Measurements from ENCODE around the gene RNF150. TPM values are rescaled to one million over a fixed set of nuclear protein-coding genes. Genes with fewer than 3 reads are reported as not detected.

RNF150 gene
- total and polyA plus RNA-seq, 2 of the 8 experiments (the other 6 are each of a cell fraction or from before 2014, with no cell fraction given) = 3.4 to 4.8 TPM

DNA sequence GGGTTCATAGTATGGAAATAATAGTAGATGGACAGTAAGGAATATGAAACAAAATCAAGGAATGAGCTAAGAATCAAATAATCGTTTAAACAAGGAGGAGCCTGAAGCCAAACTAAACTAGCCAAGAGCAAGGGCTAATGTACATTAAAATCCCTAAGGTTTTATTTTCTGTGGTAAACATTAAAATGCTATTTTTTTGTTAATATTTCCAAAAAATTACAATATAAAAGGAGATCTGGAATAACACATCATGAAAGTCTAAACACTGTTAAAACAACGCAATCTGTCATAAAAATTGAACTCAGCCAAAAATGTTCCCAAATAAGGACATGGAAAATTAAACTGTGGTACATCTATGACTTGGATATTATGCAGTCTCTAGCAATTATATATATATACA, 188.2 kb downstream of the RNF150 start:
- H4K91ac ChIP-seq (replicated peaks; ENCODE audit: insufficient read length, low read length) = no peak overlapping the region
- ChIA-PET CTCF (ENCODE audit: partially characterized antibody) (no interaction called here), POLR2A (ENCODE audit: partially characterized antibody) (no interaction called here)
- no peaks in the 10 kb centered on the region for H3K79me2 ChIP-seq (ENCODE audit: control insufficient read depth in 1 of 2, insufficient read depth in 2 of 2, low read length in 2 of 2)
- no peak overlapping the region for H2BK5ac ChIP-seq (ENCODE audit: low read depth, low read length)
- H2BK120ac ChIP-seq (replicated peaks; ENCODE audit: low read depth, low read length) = no peak overlapping the region
- H3K9ac ChIP-seq (replicated peaks in 1 of 4; ENCODE audit: extremely low read depth in 1 of 4, low read depth in 3 of 4, low read length in 3 of 4) = no peak overlapping the region
- no peak for DNase-seq (ENCODE audit: low read depth in 1 of 2, low spot score in 2 of 2)
- H4K20me1 ChIP-seq (replicated peaks in 1 of 2; ENCODE audit: control insufficient read depth in 1 of 2, insufficient read depth in 2 of 2, low read length in 2 of 2) = peaks cover 0 to 2% of the 10 kb centered on the region in 2 experiments
- H3K79me1 ChIP-seq (ENCODE audit: low read depth, low read length) = no peaks in the 10 kb centered on the region
- FAIRE-seq = no peak
- H3K23ac ChIP-seq (ENCODE audit: insufficient read length) = no peak overlapping the region
- H3K4me3 ChIP-seq (ENCODE audit: extremely low read depth in 1 of 4, insufficient read depth in 2 of 4, low read depth in 3 of 4, low read length in 4 of 4) = no peak overlapping the region
- H4K8ac ChIP-seq (ENCODE audit: extremely low read depth, insufficient read depth, low read length) = no peak overlapping the region
- H3K4me2 ChIP-seq (ENCODE audit: insufficient read depth in 1 of 2, low read depth in 2 of 2, low read length in 2 of 2) = no peak overlapping the region
- H3K18ac ChIP-seq (ENCODE audit: extremely low read depth, low read length) = no peak overlapping the region
- H3K9me3 ChIP-seq (ENCODE audit: insufficient read depth in 2 of 2, low read depth in 1 of 2, low read length in 1 of 2) = no peaks in the 10 kb centered on the region
- H3K14ac ChIP-seq (ENCODE audit: insufficient read length) = no peak overlapping the region
- H2BK15ac ChIP-seq (ENCODE audit: low read length) = no peak overlapping the region
- TF ChIP-seq SUZ12 (IDR thresholded peaks at IDR 0.05; ENCODE audit: low read length) (no peak), BCL11A (IDR thresholded peaks at IDR 0.05; ENCODE audit: low read depth in 2 of 2, low read length in 2 of 2) (no peak), POLR2AphosphoS5 (IDR thresholded peaks at IDR 0.05; ENCODE audit: low read depth, low read length) (no peak), EGR1 (IDR thresholded peaks at IDR 0.05; ENCODE audit: borderline replicate concordance, low read depth, low read length) (no peak), SIX5 (IDR thresholded peaks at IDR 0.05; ENCODE audit: low read depth, low read length) (no peak), GTF2F1 (IDR thresholded peaks at IDR 0.05; ENCODE audit: borderline replicate concordance, low read depth, low read length) (no peak), FOSL1 (IDR thresholded peaks at IDR 0.05; ENCODE audit: insufficient read depth, low read depth, low read length) (no peak), RNF2 (IDR thresholded peaks at IDR 0.05; ENCODE audit: borderline replicate concordance, low read depth, low read length, missing control alignments, poor library complexity, severe bottlenecking) (no peak), POLR2A (IDR thresholded peaks at IDR 0.05; ENCODE audit: control extremely low read depth in 1 of 2, low read depth in 2 of 2, low read length in 2 of 2) (no peak), JUND (IDR thresholded peaks at IDR 0.05; ENCODE audit: low read length) (no peak), BACH1 (IDR thresholded peaks at IDR 0.05; ENCODE audit: low read length) (no peak), BRCA1 (IDR thresholded peaks at IDR 0.05; ENCODE audit: low read depth, low read length) (no peak), TAF7 (optimal IDR thresholded peaks at IDR 0.05; ENCODE audit: borderline replicate concordance, low read depth, low read length) (no peak)
- TF ChIP-seq, protein P1, sequence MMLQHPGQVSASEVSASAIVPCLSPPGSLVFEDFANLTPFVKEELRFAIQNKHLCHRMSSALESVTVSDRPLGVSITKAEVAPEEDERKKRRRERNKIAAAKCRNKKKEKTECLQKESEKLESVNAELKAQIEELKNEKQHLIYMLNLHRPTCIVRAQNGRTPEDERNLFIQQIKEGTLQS (IDR thresholded peaks at IDR 0.05; ENCODE audit: insufficient read depth, low read depth, low read length) = no peak
- no peak overlapping the region for H3K4ac ChIP-seq (replicated peaks; ENCODE audit: insufficient read length, low read depth, low read length)
- H4K5ac ChIP-seq (ENCODE audit: insufficient read length, low read depth, low read length) = no peak overlapping the region
- H2AFZ ChIP-seq (ENCODE audit: low read length) = no peak overlapping the region
- H2AK5ac ChIP-seq (ENCODE audit: low read depth, low read length) = no peak overlapping the region
- H3K56ac ChIP-seq (replicated peaks; ENCODE audit: insufficient read length, low read depth, low read length) = no peak overlapping the region
- no peaks in the 10 kb centered on the region for H3K27me3 ChIP-seq (replicated peaks in 1 of 4; ENCODE audit: control insufficient read depth in 3 of 4, extremely low read depth in 1 of 4, insufficient read depth in 3 of 4, low read length in 3 of 4)
- no peaks in the 10 kb centered on the region for H3K36me3 ChIP-seq (ENCODE audit: control insufficient read depth in 2 of 4, insufficient read depth in 4 of 4, low read length in 3 of 4)
- WGBS, 2 experiments (ENCODE audit: extremely low coverage in 1 of 2, insufficient coverage in 1 of 2, insufficient read length in 1 of 2, insufficient replicate concordance in 2 of 2, low coverage in 1 of 2, low lambda C conversion rate in 2 of 2, missing lambda C conversion rate in 1 of 2) = 91% methylated on average over 2 of the region's 2 CpGs; no CpG with 5 or more reads in 1 of the 2 experiments
- H3K4me1 ChIP-seq (replicated peaks in 1 of 4; ENCODE audit: control insufficient read depth in 3 of 4, insufficient read depth in 4 of 4, low read length in 3 of 4) = no peaks in the 10 kb centered on the region
- no peak overlapping the region for H2BK20ac ChIP-seq (ENCODE audit: low read length)
- no peak overlapping the region for H3K27ac ChIP-seq (ENCODE audit: low read depth, low read length)
- no peak overlapping the region for H2BK12ac ChIP-seq (ENCODE audit: low read depth, low read length)
- H3K23me2 ChIP-seq (ENCODE audit: low read depth, low read length) = no peaks in the 10 kb centered on the region

All from H1 (cell line).